Fibroblast of upper back skin (primary cell): ENCODE data around the gene TRPM1.

ENCODE experiments used
- DNase-seq: peaks from one replicate; pipeline ENCODE4 v3.0.0-alpha.2; 2013

The TRPM1 gene

DNA sequence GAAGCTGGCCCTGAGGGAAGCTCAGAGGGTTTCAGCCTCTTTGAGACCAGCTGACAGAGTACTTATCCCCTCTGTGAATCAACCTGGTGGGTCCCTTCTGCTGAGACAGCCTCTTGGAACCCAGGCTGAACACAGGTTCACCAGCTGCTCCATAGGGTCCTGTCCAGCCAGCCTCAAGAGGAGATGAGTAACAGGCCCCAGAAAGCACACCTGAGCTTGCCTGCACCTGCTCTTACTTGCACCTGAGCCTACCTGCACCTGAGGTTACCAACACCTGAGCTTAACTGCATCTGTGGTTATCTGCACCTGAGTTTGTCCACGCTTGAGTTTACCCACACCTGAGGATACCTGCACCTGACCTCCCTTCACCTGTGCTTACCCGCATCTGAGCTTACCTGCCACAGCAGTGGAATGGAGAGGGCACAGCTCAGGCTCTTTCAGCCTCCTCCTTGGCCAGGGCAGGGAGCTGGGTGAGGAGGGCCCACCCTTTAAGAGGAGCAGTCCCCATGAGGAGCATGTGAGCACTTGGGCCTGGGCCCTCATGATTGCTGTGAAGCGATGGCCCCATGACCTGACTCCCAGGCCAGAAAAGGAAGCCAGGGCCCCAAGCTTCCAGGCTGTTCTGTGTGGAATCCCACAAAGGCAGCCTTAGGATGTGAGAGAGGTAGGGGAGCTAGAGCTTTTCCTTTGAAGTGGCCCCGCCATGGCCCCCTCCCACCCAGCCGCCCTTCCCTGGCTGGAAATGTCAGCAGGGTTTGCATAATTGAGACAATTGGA is at the start of gene TRPM1:
Gene TRPM1, minus strand, starts transcription at position 464 of the 777 bp plus-strand sequence. CDS start 20,370 bp downstream, outside the sequence.
- DNase-seq = no peak

DNA sequence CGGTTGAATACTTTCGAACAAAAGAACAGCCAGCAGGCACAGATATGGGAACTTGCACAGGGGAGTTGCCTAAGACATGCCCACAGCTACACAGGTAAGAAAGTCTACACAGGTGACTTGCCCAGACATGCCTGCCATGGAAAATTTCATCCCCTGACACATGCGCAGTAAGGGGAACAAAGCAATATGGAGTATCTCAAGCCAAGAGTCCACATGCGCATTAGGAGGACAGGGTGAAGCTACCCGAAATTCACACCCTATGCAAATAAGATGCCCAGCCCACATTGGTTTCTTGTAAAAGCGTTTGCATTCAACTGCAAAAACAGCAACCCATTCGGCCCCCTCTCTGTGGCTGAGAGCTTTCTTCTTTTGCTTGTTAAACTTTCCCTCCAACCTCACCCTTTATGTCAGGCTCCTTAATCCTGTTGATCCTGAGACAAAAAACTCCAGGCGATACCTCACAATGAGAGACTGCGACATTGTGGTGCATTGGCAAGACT is 49.3 kb upstream of the TRPM1 start:
- DNase-seq = no peak

DNA sequence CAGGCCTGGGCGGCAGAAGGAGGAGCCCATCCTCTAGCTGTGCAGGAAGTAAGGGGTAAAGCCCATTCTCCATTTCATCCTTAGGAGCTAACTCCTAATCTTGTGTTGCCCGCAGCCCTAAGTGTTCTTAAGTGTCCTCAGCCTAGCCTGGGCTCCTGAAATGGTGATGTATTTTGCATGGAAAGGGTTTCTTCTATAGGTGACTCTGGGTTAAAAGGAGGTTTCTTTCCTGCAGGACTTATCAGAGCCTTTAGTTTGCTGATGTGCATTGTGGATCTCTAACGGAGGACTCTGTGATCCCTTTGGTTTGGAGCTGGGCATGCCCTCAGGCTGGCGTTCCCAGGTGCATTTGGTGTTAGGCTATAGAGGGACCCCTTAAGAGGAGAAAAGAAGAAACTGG is 48.5 kb upstream of the TRPM1 start:
- DNase-seq = no peak

DNA sequence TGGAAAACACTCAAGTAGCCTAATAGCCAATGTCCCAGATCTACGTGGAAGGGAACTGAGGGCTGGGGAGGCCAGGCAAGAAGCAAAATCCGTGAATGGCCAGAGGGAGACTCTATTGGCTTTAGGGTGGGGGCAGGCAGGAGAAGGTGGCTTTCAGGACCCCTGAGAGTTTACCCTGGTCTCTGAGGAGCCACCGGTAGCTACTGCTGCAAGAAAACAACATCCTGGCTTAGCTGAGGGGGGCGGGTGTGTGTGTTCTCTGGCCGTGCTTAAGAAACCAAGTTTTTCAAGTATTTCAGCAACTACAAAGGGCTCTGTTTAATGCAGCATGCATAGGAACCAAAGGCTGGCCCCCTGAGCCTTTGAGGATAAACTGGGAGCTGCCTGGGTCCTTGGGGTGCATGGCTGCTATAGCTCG is 47.6 kb upstream of the TRPM1 start:
- no peak for DNase-seq

DNA sequence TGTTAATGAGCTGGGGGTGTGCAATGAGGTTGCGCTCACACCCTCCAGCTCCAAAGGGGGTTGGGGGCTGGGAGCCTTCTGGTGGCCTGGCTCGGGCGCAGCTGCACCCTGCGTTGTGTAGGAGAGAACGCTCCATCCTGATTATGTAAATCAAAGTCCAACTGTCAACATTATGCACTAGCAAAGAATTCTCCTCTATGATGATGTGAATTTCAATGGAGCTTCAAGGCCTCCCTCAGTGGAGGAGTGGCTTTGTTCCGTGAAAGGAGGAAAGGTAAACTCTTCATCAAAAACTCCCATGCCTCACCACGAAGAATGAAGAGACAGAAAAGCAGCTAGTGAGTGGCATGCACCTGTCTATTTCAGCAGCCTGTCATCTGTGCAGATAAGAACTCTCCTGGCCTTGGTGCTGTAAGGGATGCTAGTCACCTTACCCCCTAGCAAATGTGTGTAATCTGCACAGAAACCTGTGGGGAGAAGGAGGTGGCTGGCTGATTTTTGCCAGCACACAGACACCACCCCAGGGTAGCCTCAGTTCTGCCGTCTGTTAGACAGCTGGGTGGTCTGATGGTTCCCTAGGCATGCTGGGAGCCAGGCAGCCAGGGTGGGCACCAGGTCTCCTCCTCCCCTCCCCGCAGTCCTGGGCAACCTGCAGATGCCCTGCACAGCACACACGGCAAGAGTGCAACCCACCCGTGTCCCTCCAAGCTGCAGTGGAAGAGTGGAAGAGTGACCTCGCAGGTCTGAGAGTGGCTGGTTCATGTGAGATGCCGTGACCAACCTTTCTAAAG is 47.0 kb upstream of the TRPM1 start:
- no peak for DNase-seq

DNA sequence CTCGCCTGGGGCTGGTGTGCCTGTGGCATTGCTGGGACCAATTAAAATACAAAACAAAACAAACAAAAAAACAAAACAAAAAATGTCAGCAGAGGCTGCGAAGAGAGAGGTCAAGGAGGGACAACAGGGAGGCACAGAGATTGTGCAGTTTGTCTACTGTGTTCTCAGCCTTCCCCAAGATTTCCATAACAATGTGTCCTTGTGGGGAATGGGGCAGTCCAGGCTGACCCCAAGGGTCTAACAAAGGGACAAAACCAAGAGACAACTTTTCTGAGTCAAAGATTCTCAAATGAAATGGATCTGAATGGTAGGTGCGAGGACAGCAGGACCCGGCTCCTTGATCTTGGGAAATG is 46.4 kb upstream of the TRPM1 start:
- DNase-seq = no peak

DNA sequence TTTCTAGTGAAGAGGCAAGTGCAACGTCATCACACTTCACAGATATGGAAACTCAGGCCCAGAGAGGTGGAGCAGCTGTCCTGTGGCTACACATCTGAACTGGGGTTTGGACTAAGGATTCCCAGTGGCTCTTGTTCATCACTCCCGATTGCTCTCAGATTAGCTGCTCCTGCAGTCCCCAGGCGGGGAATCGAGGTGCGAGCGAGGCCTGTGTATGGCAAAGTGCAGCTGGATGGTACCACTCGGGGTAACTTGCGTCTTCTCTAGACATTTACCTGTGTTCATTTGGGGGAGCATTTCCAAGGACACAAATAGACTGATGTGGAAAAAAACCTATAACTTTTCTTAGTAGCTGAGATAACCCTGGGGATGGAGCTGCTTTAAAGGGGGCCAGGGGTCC is 45.9 kb upstream of the TRPM1 start:
- no peak for DNase-seq

DNA sequence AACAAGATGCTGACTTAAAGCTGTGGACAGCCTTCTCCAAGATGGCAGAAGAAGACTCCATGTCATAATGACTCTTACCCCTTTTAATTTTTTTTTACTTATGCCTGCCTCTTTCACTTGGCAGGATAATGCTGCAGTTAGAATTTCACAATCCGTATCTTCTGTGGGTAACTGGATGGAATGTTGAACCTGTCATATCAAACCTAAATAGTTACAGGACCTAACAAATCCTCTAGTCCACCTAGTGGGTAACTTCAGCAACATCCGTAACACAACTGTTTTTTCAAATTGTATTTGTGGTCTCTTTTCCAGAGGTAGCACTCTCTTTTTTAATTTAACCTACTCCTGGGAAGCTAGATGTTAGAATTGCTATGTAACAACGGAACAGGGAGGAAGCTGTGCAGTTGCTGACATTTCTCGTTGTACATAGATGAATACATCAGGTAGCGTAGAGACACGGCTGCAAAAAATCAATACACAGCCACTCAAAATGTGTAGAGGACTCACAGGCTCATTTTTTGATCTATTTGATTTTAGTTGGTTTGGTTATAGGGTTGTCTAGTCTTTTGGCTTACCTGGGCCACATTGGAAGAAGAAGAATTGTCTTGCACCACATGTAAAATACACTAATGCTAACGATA is 43.9 kb upstream of the TRPM1 start:
- DNase-seq = peak; percentile 19

DNA sequence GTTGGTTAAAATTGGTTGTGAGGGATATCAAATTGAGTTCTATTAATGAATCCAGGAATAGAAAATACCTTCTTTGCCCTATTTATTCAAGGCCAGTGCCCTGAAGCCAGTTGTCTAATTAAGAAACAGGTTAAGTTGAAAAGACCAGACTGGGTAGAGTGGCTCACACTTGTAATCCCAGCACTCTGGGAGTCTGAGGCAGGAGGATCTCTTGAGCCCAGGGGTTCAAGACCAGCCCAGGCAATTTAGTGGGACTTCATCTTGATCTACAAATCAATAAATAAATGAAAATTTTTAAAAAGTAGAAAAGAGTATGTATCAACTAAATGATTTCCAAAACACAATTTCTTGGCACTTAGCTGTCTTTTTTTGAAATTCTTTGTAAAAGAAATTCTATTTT is 40.3 kb upstream of the TRPM1 start:
- DNase-seq = no peak

DNA sequence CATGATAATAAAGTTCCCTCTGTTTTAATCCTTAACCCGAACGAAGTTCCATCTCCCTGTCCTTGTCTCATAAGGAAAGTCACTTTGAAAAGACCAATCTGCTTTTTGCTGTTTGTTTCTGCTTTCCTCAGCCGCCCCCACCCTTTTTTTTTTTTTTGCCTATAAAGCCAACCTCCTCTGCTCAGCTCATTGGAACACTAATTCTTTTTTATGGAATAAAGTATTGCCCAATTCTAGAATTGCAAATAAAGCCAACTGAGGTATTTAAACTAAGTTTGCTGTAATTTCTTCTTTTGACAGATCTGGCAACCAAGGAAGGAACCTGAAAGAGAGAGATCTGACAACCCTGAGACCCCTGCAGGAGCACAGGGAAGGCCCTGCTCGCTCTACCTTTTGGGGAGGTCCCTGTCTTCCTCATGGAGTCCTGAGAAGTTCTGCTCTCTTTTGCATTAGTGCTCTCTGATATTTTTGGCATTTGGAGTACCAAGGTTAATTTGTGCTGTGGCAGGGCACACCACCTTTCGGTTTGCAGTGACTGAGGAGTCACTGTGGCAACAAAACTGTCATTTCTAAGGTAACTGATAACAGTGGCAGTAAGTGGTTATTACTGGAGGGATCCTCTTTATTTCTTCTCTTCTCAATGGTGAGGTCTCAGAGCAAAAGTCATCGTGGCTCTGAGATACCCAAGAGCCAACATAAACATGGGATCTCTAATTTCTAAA is 35.2 kb upstream of the TRPM1 start:
- DNase-seq = no peak

DNA sequence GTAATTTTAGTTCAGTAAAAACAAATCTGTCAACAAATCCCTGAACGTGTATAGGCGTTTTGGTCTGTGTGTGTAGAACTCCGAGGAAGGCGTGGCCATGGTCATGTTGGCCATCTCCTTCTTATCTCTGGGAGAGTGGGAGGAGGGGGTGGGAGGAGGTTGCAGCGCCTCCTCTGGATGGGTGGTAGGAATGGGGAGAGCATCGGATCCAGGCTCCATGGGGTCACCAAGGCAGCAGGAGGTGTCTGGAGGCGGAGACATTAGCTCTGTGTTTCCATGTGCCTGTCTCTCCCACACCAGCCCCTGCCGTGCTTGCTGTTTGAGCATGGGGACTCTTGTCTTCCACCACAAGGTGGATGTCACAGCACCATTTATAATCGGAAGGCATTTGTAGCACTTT is 34.5 kb upstream of the TRPM1 start:
- DNase-seq = no peak

DNA sequence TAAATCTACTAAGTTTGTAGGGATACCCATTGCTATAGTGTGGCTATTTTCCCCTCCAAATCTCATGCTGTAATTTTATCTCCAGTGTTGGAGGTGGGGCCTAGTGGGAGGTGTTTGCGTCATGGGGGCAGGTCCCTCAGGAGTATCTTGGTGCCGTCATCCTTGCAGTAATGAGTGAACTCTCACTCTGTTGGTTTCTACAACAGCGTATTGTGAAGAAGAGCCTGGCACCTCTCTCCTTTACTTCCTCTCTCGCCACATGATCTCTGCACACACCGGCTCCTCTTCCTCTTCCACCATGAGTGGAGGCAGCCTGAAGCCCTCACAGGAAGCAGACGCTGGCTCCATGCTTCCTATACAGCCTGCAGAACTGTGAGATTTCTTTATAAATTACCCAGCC is 34.0 kb upstream of the TRPM1 start:
- no peak for DNase-seq

DNA sequence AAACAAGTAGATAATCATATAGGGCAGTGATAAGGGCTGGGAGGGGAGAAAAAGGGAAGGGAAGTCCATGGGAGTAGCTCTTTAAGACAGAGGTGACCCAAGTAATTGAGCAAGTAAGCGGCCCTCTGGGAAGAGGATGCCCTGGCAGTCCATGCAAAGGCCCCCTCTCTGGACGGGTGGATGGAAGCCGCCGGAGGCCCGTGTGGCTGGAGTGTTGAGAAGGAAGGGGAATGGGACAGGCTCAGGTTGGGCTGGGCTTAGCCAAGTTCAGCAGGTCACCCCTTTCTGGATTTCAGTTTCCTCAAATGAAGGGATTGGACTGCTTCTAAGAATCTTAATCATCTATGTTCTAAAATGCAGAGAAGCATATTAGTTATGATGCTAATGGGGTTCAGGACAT is 32.4 kb upstream of the TRPM1 start:
- DNase-seq = no peak

DNA sequence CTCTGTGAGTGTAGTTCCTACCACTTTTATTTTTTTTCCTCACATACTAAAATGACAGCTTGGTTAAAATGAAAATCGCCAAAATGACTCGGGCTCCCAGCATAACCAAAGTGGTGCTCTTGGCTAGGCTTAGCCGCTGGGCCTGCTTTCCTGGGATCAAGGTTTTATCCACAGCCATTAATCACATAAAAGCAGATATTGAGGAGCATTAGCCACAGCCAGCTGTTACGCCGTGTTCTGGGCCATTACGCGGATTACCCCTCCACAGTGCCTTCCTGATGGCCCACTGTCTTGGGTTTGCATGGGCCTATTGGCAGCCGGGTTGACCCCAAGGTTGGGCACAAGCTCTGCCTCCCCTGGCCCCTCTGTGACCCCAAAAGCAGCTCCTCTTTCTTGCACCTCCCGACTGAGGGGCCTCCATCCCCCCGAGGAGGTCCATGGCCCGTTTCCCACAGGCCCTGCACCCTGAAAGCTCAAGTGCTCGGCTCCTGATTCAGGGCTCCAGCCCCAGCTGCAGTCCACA is 30.4 kb upstream of the TRPM1 start:
- DNase-seq = no peak

DNA sequence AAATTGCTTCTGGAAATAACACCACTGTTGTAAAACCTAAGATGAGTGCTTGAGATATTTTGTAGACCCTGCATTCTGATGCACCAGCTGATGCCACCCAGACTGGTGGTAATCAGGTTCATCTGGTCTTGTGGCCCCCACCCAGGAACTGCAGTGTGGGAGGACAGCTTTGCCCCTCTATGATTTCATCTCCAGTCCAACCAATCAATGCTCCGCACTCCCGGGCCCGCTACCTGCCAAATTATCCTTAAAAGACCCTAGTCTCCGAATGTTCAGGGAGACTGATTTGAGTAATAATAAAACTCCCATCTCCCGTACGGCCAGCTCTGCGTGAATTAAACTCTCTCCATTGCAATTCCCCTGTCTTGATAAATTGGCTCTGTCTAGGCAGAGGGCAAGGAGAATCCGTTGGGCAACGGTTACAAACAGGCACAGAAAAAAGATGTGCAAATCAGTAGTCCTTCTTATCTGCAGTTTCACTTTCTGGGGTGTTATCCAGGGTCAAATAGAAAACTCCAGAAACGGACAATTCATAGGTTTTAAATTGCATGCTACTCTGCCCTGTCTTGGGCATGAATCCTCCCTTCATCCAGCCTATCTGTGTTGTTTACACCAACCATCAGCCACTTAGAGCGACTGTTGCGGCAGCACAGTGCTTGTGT is 29.2 kb upstream of the TRPM1 start:
- DNase-seq = no peak

DNA sequence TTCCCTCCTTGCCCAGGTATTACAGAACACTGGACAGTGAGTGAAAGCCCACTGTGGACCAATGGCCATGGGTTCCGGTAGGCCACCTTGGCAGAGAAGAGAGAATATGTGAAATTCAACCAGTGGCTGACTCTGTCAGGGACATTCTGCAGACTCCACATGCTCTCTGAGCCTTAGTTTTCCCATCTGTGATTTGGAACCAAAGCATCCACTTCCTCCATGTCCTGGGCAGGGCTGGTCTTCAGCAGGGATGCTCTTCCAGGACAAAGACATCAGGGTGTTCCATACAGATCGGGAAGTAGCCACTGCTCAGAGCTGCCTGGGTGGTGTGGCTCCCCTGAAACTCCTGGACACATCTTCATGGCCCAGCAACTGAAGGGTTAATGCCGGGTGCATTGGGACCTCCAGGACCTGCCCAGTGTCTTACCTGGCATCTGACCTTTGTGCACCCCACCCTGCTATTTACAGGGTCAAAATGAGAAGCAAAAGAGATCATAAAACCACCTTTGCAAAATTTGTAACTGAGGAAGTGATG is 28.3 kb upstream of the TRPM1 start:
- DNase-seq = no peak

DNA sequence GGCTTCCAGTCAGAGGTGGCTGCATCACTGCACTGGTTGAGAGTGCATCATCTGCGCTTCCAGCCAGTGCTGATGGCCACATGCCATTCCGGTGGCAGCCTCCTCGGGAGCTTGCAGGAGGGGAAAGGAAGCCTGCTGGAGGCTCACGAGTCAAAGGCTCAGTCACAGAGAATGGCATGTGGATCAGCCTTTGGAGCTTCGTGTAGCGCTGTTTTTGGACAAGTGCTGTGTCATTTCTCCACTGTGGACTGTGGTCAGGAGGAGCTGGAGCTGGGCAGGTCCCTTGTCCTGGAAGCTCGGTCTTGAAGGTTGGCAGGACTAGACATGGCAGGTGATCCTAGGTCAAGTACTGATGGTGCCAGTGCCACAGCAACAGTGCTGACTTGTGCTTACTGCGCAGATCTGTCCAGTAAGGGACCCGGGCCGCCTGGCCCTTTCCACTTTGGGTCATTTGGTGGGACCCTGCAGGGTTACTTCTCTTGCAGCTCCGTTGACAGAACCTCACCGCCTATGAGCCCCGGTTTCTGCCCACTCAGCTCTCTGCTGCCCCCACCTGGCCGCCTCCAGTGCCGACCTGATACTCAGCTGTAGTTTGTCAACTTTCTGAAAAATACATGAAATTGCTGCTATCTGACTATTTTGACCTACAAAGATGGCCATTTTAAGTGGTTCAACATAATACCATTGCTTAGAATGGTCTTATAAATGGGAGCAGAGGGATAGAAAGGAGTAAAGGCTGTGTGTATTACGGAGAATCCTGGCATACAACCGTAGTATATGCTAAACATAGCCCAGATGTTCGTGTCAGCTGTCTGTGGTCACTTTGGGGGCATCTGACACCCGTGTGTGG is 27.6 kb upstream of the TRPM1 start:
- peak; percentile 64 for DNase-seq

DNA sequence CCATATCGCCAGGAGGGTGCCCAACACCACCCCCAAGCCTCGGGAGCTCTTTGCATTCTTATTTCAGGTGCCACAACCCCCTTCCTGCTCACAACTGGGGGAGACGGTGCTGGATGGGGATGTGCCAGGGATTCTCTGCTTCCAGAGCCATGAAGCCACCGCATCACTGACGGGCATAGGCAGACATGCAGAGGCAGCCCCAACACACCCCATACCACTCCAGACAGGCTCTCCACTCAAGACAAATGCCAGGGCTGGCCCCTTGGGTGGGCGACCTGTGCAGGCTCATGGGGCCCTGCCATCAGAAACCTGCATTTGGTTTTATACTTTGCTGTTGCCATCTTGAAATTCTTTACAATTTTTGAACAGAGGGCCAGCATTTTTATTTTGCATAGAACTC is 27.0 kb upstream of the TRPM1 start:
- DNase-seq = no peak

DNA sequence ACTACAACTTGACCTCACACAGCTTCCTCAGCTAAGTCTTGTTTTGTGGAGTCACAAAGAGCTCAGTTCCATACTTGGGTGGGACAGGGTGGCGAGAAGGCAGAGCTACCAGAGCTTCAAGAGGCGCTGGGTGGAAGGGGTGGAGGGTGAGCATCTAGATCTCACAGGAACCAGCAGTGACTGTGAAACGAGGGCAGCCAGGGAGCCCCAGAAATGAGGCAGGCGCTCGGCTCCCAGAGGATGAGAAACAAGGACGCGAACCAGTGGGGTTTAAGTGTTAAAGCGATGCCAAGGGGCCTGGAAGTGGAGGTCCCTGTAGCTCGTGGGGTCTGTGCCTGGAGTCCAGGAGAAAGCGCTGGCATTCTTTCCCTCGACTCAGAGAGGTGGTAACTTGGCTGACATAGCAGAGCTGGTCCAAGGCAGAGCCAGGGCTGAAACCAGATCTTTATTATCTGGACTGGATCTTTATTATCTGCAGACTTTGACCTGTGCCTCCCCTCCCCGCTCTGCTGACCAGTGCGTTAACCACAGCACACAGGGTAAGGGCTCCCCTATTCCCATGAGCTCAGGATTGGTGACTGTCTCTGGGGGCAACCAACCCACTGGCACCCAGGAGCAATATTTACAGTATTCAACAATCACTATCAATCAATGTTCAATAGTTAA is 26.2 kb upstream of the TRPM1 start:
- DNase-seq = no peak

DNA sequence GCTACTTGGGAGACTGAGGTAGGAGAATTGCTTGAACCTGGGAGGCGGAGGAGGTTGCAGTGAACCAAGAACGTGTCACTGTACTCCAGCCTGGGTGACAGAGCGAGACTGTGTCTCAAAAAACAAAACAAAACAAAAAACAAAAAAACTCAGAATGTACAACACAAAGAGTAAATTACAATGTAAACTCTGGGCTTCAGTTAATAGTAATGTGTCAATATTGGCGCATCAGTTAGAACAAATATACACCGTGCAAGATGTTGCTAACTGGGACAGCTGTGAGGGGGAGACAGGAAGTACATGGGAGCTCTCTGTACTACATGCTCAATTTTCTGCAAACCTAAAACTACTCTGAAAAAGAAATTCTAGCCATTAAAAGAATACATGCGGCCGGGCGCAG is 23.5 kb upstream of the TRPM1 start:
- no peak for DNase-seq
